ENCODE data around the gene RPL38.

The RPL38 gene

DNA sequence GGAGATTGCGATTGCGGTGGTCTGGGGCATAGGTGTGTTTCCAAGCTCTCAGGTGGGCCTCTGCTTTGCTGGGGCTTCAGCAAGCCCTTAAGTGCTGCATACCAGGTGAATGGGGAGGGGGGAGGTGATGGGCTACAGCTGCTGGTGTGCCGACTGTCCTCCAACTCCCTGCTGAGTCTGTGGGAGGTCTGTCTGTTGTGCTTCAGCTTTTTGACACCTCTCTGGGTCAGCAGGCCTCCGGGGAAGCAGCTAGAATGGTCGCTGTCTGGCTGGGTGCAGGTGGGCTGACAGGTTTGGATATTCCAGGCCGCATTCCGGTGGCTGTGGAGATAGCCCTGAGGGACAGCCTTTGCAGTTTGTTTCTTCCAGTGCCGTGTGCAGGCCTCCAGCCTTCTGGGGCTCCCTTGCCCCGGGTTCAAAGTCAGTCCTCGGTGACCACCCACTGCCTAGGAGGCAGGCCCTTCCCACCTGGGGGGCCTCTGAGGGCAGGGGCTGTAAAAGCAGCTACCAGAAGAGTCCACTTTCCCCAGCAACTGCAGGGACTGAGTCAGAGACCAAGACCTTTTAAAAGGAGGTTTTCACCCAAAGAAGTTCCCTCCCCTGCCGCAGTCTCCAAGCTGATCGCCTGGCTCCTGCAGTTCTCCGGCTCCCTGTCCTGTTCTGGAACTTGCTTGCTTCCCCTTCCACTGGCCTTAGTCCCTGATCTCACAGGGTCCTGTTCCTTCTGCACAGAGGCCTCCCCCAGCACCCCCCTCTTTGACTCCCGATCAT lies 7.8 kb downstream of the RPL38 start:
- no peak for DNase-seq

DNA sequence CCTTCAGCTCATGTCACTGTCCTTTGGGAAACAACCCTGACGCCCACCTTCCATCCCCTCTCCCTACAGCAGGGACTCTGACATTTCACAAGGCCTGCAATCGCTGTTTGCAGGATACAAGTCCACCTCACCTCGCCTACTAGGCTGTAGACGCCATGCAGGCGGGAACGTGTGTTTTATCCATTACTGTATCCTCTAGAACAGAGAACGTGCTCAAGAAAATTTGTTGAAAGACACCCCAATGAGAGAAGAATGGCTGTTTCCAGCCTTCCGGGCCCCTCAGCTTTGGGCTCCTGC lies 8.4 kb downstream of the RPL38 start:
- no peak for DNase-seq

DNA sequence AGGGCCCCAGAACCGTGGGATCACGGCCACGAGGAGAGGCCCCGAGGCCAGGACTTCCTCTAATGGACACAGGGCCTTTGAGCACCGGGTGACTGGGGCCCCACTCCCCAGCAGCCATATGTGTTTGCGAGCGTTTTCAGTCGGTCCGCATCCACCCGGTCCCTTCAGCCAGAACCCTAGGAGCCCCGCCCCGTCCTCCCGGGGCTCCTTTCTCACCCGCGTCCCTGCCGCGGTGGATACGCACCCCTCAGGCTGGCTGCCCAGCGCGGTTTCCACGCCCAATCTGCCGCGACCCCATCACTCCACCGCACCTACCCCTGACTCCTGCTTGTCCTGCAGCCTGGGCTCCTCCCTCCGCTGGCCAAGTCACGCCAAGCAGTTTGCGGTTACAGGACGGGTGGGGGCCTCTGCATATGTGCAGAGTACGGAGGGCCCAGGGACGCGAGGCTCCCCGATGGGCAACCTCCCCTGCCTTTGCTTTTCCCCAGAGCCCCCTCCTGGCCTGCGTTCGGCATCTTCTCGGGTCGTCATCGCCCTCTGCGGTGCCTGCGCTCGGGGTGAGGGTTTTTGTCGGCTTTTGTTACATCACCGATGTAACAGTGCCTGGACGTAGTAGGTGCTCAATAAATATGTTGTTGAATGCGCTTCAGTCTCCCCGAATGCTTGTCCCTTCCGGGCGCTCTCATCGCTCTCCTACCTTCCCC lies 8.9 kb downstream of the RPL38 start:
- DNase-seq: peak; percentile 70

DNA sequence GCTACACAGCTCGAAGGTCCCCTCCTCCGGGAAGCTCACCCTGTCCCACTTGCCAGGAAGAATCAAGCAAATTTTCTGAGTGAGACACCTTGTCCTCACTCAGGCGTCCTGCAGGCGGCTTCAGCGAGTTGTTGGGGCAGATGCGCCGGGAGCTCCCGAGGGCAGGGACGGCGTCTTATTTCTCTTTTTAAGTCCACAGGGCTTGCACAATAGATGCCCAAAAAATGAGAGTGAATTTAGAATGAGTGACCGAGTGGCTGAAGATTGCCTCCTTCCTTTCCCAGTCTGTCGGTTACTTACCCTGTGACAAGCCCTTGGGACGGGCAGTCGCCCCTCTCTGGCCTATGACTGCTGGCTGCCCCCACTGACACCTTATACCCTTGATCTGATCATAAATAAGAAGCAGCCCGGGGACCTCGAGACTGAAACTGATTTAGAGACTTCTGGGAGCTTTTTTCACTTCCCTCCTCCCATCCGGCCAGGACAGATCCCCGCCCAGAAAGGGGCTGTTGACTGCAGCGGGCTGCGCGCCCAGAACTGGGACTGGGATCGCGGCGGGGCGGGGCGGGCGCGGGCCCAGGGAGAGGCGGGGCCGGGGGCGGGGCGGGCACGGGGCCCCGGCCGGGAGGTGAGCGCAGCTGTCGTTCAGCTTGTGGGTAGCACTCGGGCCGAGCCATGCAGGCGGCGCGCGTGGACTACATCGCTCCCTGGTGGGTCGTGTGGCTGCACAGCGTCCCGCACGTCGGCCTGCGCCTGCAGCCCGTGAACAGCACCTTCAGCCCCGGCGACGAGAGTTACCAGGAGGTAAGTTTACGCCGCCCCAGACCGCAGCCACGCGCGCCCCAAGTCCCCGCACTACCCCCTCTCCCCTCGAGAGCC lies 9.7 kb downstream of the RPL38 start, which contains the start of gene TTYH2:
Gene TTYH2, plus strand, starts transcription at position 659 of the 879 bp plus-strand sequence. Its CDS starts 17 bp downstream, at position 676.
- DNase-seq: peak; percentile 95

DNA sequence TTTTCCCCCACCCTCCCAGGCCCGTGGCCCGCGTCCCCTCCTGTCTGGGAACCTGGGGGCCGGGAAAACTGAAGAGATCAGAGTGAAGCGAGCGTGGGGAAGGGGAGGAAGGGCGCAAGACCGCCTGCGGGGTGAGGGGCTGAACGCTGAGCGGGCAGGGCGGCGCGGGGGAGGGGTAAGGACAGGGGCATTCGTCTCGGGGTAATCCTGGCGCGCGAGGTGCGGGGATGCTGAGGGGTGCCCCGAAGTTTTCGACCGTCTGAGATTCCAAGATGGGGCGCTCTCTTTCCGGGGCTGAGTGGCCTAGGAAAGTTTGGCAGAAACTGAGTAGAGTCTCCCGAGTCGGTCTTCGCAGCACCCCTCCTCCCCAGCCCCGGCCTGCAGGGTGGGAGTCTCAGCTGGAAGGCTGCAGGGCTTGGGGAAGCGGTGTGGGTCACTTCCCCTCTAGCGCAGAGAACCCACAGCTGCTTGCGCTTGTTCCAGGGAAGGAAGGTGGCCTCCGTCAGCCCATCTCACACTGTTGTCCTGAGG lies 10.4 kb downstream of the RPL38 start:
- DNase-seq: peak; percentile 68

DNA sequence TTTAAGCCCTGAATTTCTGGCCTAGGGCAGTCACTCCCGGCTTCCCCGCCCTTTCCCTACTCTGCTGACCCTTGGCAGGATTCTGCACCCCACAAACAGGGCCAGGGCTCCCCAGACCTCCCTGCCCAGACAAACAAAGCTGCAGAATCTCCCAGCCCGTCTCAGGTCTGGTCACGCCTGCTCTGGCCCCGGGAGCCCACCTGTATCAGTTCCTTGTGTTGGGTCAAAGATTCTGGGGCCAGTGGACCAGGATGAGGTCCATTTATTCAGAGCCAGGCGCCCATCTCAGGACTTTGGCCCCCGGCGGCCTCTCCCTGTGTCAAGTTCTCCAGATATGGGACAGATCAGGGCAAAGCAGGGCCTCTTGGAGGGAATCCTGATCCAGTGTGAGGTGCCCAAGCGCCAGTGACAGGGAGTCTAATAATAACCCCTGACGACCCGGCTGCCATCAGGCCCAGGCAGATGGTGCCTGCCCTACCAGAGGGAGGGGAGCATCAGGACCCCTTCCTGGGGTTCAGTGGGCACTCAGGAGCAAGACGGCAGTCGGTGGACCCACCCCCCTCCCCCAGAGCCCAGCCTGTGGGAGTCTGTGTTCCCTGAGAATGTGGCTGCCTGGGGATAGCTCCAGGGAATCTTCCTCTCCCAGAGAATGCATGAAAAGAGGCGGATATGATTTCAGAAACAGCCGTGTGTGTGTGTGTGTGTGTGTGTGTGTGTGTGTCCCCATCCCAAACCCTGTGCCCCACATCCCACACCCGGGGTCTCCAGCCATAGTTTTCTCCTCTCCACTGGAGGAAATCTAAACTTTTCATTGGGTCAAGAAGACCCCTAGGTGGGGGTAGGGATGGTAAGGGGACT lies 11.2 kb downstream of the RPL38 start:
- DNase-seq: no peak

DNA sequence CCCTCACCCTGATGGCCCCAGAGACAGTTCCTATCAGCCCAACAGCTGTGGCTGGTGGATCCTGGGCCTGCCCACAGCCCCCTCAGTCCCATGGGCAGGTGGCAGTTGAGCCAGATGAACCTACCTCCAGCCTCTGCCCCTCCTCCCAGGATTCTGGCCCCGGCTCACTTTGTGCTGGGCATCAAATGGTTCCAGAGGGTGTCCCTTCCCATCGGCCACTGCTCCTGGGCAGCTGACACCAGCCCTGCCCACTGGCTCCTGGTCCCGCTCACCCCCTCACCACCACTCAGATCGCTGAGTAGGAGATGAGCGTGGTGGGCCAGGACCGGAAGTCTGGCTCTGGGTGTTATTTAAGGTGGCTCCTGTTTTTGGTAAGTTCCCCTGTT lies 11.9 kb downstream of the RPL38 start:
- DNase-seq: no peak

DNA sequence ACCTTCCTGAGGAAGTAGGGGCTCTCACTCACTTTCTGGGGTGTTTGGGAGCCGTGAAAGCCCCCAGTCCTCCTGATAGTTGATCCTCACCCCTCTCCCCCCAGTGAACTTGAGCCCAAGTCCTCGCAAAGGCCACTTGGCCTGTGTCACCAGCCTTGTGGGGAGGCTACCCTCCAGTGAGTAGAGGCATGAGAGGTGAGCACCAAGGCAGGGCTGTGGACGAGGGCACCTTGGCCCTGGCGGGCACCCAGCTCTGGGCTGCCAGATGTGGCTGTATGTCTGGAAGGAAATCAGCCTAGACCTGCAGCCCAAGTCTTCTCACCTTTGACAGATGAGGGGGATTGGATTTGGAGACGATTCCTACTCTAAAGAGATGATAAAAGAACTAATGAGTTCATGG lies 13.0 kb downstream of the RPL38 start:
- DNase-seq: no peak

DNA sequence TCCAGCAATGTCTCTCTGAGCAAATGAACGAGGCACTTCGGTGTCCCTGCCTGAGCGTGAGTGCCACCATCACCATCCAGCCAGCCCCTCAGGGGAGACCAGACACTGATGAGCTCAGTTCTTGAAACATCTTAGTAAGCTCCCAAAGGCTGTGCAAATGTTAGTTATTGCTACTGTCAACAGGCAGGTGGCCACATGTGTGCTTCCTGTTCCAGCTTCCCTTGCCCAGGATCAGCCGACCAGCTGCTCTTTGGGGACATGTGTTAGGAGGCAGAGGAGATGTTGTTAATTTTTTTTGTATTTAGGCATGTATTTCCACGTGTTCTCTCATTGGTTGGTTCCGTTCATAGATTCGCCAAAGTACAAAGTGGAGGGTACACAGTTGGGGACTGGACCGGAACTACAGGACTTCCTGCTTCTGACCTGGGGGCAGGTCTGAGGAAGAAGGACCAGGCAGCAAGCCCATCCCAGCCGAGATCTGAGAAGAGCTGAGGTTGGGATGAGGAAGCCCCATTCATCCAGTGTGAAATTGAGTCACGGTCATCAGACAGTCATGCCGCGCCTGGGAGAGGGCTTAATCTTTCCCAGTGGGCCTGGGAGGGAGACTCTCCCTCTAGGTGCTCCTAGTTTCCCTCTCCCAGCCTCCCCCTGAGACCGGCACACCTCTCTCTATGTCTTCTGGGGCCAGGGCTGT lies 13.7 kb downstream of the RPL38 start:
- no peak for DNase-seq

DNA sequence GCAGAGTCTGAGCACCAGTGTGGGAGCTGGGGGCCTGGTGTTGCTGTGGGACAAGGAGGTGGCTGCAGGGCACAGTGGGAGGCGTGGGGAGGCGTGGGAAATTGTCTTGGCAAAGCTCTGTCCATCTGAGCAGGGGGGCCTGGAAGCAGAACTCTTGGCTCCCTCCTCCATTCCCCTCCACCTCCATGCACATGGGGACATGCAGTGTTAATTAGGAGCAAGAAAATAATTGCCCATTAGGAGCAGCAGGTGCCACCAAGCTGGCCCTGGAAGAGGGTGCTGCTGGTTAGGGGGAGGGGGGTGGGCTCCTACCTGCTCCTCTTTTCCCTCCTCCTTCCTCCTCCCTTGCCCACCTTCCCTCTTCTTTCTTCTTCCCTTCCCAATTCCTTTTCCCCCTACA lies 14.4 kb downstream of the RPL38 start:
- DNase-seq: no peak

DNA sequence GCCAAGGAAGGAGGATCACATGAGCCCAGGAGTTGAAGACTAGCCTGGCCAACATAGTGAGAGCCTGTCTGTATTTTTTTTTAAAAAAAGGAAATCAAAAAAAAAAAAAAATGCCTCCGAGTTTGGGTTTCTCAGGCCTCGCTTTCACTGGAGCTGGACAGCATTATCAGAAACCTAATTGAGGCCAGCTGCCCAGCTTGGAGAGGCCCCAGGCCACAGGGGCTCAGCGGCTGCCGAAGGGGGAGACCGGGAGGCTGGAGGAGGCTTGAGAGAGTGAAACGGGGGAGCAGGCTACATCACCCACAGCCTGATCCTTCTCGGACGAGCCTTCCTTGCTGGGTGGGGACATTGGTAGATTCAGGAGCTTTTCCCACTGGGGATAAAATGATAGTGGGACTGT lies 15.0 kb downstream of the RPL38 start:
- peak; percentile 68 for DNase-seq

DNA sequence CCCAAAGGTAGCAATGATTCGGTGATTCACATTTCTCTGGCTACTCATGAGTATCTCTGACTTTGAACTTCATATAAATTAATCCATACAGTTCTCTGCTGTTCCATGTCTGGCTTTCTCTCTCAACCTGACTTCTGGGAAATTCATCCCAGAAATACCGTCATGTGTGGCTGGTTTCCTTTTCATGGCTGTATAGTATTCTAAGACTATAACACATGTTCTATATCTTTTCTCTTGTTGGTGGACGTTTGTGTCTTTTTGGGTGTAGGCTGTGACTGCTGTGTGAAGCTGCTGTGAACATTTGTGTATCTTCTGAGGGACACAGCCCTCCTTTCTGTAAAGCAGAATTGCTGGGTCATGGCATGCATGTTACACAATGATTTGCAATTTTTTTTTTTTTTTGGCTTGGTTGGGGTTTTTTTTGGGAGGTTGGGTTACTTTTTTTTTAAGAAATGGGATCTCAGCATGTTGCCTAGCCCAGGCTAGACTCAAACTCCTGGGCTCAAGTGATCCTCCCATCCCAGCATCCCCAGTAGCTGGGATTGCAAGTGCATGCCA lies 16.2 kb downstream of the RPL38 start:
- DNase-seq: no peak

DNA sequence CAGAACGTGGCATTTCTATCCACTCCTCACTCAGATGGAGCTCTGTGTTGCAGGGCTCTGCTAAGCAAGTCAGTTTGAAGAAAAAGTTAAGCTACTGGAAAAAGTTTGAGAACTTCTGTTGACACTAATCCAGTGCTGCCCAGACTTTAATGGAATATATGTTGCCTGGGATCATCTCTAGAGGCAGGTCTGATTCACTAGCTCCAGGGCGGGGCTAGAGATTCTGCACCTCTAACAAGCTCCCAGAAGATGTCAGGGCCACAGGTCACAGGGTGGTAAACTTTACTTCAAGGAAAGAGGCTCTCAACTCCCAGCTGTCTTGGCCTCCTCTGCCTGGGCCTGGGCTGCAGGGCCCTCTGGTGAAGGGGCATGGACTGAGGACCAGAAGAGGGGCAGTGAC lies 16.7 kb downstream of the RPL38 start:
- no peak for DNase-seq

DNA sequence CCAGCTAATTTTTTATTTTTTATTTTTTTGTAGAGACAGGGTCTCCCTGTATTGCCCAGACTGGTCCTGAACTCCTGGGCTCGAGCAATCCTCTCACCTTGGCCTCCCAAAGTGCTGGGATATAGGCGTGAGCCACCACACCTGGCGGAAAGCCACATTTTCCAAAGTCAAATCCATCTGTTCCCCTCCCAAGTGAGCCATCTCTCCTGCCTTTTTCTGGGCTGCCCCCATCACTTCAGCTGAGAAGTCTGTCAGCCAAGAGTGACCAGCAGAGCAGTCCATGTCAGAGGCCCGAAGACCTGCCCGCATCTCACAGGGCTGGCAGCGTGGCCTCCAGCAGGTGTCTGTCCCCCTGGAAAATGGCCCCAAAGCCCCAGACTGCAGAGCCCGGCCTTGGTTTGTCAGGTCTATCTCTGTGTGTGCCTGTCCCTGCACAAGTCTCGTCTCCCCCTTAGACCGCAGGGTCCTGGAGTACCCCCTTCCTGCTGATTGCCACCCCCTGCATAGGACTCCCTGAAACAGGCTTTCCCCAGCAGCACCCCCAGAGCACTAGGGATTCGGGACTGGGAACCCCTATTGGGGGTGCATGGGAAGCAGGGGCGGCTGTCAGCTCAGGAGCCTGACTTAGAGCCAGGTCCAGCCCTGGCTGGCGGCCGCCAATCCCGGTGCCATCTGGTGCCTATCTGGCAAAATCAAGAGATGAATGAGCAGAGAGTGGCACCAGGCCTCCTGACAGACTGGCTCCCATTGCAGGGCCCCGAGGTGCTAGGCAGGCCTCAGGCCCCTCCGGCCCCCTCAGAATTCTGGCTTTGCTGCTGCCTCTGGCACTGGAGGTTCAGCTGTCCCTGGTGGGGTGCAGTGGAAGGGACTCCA lies 17.7 kb downstream of the RPL38 start:
- DNase-seq: no peak

DNA sequence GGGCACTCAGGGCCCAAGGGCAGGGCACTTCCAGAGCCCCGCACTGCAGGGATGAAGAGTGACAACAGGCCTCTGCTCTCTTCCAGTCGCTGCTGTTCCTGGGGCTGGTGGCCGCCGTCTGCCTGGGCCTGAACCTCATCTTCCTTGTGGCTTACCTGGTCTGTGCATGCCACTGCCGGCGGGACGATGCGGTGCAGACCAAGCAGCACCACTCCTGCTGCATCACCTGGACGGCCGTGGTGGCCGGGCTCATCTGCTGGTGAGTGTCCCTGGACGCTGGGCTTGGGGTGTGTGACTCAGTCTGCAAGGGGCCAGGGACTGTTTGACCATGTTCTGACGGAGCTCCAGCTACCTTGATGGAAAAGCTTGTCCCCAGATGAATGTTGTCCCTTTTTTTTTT lies 18.9 kb downstream of the RPL38 start:
- no peak for DNase-seq

DNA sequence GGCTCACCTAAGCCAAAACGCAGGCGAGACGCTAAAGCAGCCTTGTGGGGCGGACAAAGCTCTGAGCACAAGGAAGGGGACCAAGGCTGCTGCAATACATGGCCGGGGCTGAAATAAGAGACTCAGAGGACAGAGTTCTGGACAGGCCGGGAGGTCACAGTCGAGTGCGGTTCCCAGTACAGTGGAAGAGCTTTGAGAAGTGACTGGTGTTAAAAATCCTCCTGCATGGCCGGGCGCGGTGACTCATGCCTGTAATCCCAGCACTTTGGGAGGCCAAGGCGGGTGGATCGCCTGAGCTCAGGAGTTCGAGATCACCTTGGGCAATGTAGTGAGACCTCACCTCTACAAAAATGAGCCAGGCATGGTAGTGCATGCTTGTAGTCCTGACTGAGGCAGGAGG lies 20.4 kb downstream of the RPL38 start:
- DNase-seq: no peak

DNA sequence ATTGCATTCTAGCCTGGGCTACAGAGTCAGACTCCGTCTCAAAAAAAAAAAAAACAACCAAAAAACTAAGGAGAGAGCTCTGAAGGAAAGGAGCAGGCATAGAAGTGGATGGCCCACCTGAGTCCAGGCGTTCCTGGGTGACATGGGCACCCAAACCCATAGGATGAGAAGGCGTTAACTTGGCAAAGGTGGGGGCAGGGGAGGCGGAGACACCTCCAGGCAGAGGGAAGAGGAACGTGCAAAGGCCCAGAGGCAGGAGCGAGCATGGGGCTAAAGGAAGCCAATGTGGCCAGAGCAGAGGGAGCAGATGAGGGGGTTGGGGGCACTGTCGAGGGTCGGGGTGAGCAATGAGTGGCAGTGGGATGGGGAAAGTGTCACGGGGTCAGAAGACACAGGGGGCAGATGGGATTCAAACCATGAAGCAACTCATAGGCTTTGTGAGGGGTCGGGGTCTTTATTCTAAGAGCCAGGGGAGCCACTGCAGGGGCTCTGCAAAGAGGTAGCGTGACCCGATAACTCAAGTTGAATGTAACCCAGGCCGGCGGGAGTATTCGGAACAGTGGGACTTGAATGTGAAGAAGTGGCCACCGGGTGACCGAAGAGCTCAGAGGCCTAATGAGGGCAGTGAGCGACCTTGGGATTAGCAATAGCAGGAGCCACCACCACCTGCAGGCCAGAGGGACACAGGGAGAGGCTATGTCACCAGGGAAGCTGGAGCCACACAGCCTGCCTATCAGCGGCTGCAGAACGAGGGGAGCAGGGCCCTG lies 21.7 kb downstream of the RPL38 start:
- DNase-seq: no peak

DNA sequence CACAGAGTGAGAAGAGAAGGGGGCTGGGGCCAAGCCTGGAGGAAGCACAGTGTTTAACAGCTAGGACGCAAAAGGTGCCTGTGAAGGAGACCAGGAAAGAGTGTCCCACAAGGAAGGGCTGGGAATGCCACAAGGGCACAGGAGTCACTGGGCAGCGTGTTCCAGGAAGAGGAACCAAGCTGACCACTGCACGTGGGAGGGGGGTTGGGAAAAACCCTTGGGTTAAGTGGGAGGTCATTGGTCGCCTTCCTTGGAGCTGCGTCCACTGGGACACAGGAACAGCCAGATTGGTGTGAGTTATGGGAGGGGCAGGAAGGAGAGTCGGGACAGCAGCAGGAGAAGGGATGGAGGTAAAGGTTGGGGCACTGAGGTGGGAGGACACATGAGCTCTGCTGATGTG lies 22.8 kb downstream of the RPL38 start:
- no peak for DNase-seq

DNA sequence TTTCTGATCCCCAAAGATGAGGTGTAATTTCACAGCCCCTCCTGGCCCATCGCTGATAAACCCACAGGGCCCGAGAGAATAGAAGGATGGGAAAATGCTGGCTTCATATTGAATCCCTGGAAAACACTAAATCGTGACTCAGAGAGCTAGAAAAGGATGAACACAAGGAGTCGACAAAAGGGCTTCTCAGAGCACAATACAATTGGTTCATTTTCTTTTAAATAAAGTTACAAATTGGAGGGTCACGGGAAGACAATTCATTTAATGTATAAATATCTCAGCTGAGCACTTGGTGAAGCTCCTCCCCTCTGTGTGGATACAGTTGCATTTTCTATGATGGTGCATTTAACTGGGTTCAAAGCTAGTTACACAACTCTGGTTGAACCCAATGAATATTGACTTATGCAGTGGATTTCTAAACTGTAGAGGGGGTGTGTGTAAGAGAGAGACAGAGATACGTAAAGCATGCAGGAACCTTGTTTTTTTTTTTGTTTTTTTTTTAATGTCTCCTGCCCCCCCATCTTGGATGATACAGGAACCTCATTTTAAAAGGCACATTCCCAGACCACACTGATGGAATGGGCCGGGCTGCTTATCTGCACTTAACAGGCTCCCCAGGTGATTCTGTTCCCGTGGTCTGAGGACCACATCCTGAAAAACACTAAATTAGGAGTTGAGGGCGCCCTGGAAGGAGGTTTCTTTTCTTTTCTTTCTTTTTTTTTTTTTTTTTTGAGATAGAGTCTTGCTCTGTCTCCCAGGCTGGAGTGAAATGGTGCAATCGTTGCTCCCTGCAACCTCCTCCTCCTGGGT lies 24.0 kb downstream of the RPL38 start:
- no peak for DNase-seq
